Left cardiac atrium (tissue), 4 donors: Measurements from ENCODE around the gene EPS8. TPM values are rescaled to one million over a fixed set of nuclear protein-coding genes. Genes with fewer than 3 reads are reported as not detected.

Source experiments
- ATAC-seq, 2 donors: fragments of 200-7000 bp; cut with Tn5 transposase; one replicate each; pipeline ENCODE4 v1.9.1; 2020; ENCODE audit warnings: mild to moderate bottlenecking in 2 of 2, moderate library complexity in 2 of 2
- DNase-seq: peaks from one replicate; pipeline ENCODE4 v3.0.0-alpha.2; 2020
- intact Hi-C, 2 donors: fragments of 100-400 bp; cut with DNase I; formaldehyde crosslinking; loops; one replicate each; pipeline versions ENCODE4 v1.14.1 to v1.15.1; 2022 to 2023
- long read RNA-seq: library from polyadenylated mRNA; unstranded; transcript quantifications from one replicate; pipeline ENCODE4 v2.0.0, GENCODE V29; 2021
- total RNA-seq, 2 donors: library from RNA; stranded (reverse); fragmentation: NEBNext Ultra II Directional; extraction: Animal tissue kit (Norgen Biotek cat#: 25700); gene quantifications; one replicate each; pipeline ENCODE4 v1.2.1, GENCODE V29; 2021
- donor health status: DM: no; HTN: yes; CAD: no.
- donor health status: DM: no; HTN: yes; CAD: no; lungs with severe emphysema.
- donor health status: DM: yes; HTN: yes; CAD: no.
- donor health status: Dilated cardiomyopathy.

Gene EPS8
- total RNA-seq = 10 to 100 TPM; 46.0 to 46.9 TPM
- long read RNA-seq, transcript EPS8-221 (21 exons, 3,873 nt) = major isoform, 19 of 54 reads
- long read RNA-seq, partial matches to known transcripts = 25 of 54 reads
- long read RNA-seq, other reads (novel, unspliced or antisense) = 9 of 54 reads

DNA sequence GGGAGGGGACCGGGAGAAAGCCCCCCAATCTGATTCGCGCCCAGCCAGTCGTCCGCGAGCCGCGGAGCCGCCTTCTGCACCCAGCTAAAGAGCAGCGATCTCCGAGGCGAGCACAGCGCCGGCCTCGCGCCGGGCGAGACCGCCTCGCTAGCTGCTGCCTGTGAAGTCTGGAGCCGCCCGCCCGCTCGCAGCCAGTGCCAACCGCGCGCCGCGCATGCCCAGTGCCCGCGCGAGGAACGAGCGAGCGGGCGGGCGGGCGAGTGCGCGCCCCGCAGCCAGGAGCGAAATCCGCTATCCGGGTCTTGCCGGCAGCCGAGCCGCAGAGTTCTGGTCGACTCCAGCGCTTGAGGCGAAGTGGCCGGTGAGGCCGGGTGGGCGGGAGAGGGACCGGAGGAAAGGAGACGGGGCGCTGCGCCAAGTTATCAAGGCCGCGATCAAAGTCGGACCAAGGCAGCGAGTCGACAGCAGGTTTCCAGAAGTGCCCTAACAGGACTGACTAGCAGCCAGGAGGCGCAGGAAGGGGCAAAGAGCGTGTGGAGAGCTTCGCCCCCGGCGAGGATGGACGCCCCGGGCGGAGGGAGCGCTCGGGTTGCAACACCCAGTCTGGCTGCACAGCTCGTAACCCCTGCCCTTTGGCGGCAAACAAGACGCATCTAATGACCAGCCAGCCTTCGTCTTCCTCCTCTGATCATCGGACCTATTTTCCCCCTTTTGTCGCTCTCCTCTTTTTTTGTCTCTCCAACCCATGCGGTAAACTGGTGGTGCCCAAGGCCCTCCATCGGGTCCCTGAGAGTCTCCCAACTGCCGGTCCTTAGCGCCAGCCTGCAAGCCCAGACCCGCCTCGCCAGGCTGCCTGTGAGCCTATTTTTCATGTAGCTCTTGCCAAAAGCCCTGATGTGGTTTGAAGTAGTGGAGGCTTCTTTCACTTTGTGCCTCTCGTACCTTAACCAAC is at the start of gene EPS8:
EPS8 (minus strand) TSS at position 169 of the 952 bp plus-strand sequence. CDS start 106,437 bp downstream, outside the sequence.
- intact Hi-C loops = loop anchor here (5.0 to 10.0 kb wide), 4 partner anchors 68 to 187 kb away; no protein-coding TSS in a partner anchor
- peak; percentile 92 for DNase-seq
- ATAC-seq = peak; percentile 96 to 97

DNA sequence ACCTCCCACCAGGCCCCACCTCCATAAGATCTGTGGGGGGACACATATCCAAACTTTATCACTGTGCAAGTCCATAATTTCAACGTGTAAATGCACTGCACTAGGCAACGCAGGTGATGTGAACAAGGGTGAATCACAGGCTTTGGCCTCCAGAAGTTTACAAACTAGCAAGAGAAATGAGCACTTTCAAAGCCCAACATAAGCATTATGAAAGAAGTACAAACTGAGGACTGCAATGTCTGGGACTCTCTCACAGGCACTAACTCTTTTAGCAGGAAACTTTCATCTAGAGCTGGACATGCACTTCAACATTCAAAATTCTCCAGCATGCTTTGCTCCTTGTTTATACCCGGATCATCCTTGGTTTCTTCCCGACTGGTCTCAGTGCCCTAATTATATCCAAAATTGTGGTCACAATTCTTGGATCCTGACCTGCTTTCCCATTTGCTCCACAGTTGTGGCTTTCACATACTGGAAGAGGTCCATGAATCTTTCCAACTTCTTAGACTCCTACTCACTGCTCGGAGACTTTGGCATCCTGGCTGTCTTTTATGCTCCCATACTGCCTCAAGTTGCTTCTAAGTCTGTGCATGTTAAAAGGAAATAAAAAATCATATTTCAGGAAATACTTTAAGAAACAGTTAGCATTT is 48.1 kb upstream of the EPS8 start:
- intact Hi-C loops = no loop called here
- DNase-seq (no peak), ATAC-seq (peak; percentile 78 to 89)

DNA sequence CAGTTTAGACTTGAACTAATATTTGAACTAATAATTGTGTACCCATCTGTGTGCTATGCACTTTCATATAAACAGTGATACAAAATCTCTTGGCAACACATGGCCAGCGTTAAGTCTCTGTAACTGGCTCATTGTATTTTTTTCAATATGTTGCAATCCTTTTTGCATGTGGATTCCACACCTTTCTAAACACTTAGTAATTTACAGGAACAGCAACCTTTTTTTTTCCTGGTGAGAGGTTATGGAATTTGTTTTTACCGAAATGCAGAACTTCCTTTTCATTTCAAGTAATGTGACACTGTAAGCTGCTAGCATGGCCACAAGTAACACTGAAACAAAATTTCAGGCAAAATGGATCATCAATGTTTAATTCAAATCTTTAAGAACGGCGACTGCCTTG is 45.4 kb upstream of the EPS8 start:
- ATAC-seq = no peak
- DNase-seq = no peak
- intact Hi-C loops = no loop called here

DNA sequence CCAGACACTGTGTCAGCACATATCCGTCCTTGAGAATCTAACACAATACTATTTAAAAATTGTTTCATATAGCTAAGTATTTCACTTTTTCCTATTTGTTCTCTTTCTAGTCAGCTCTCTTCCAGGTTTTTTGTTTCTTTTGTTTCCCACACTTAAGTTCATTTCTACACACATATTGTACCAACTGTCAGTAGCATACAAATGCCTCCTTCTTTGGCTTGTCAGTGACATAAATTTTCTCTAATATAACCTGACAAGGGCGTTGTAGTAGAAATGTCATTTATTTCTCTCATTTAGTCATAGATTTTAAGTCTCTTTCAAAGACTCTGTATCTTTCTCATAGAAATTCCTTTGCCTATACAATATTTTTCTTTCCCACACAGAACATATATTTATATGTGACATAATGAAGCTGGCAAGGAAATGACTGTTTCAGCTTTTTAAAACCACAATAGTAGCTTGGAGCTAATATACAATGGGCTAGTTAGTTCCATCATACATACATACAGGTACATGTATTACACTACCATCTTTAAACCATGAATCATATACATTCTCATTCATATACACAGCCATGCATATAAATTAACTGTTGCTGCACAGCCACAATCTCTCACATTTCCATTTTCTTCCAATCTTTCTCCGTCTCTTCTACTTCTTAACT is 42.3 kb upstream of the EPS8 start:
- intact Hi-C loops = no loop called here
- DNase-seq (no peak), ATAC-seq (no peak)

DNA sequence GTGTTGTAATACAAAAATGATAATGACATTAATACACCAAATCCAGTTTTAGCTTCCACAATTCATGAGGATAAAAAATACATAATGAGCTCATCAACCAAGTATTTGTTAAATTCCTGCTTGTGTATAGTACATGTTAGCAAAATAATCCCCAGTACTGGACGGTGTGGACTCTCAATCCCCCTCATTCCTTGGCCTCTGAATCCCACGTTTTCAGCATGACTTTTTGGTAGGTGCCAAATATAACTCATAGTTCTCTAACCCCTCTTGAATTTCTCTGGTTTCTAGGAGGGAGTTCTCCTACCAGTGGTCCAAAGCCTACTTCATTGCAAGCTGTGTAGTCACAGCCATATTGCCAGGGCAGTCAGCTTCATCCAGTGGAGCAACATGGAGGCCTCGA is 41.4 kb upstream of the EPS8 start:
- DNase-seq (no peak), ATAC-seq (peak in 1 of 2 donors; percentile 80)
- intact Hi-C loops = no loop called here

DNA sequence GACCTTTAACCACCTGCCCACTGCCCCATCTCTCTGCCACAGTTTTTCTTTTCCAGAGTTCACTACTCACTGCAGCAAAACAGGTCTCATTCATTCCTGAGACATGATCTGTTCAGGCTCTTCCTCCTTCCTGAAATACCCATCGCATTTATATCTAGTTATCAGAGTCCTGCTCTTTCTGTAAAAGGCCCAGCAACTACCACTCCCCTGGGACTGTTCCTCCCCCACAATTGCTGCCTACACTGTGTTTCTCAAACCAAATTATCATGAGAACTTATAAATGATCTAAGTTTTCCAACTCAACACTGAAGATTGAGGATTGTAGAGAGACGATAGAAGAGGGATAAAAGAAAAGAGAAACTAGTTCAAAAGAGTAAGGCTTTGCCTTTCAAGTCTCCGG is 40.8 kb upstream of the EPS8 start:
- ATAC-seq (peak in 1 of 2 donors; percentile 76), DNase-seq (peak; percentile 30)
- intact Hi-C loops = no loop called here

DNA sequence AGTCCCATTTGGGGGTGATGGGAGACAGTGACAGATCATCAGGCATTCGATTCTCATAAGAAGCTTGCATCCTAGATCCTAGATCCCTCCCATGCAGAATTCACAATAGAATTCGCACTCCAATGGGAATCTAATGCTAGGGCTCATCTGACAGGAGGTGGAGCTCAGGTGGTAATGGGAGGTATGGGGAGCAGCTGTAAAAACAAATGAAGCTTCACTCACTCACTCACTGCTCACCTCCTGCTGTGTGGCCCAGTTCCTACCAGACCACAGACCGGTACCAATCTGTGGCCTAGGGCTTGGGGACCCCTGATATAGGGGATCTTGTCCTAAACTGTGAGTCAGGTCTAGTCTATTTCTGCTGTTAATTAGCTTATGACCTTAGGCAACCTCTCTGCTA is 40.1 kb upstream of the EPS8 start:
- ATAC-seq (no peak), DNase-seq (no peak)
- intact Hi-C loops = no loop called here

DNA sequence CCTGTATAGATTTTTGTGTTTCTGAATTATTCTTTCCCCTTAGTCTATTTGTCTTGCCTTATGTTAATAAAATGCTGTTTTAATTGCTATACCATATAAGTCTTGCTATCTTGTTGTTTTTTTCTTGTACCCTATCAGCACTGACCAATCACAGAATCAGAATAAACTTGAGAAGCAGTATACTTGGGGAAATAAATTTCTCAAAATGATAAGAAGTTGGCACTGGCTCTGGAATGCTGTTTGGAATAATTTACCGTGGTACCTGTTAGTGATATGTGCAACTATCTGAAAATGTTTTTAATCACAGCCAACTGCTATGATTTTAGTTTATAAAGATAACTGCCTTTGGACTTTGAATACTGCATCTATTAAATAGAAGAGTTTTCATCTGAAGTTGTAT is 37.9 kb upstream of the EPS8 start:
- ATAC-seq (no peak), DNase-seq (no peak)
- intact Hi-C loops = no loop called here

DNA sequence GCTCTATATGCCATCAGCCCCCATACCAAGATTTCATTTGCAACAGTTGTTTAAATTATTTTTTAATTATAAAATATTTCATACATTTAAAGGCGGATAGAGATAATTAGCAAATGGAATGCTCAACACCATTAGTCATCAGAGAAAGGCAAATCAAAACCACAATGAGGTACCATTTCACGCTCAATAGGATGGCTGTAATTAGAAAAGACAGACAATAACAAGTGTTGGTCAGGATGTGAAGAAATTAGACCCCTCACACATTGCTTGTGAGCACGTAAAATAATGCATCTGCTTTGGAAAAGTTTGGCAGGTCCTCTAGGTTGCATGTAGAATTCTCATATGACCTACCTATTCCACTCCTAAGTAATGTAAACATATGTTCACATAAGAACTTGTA is 35.3 kb upstream of the EPS8 start:
- DNase-seq (no peak), ATAC-seq (no peak)
- intact Hi-C loops = no loop called here

DNA sequence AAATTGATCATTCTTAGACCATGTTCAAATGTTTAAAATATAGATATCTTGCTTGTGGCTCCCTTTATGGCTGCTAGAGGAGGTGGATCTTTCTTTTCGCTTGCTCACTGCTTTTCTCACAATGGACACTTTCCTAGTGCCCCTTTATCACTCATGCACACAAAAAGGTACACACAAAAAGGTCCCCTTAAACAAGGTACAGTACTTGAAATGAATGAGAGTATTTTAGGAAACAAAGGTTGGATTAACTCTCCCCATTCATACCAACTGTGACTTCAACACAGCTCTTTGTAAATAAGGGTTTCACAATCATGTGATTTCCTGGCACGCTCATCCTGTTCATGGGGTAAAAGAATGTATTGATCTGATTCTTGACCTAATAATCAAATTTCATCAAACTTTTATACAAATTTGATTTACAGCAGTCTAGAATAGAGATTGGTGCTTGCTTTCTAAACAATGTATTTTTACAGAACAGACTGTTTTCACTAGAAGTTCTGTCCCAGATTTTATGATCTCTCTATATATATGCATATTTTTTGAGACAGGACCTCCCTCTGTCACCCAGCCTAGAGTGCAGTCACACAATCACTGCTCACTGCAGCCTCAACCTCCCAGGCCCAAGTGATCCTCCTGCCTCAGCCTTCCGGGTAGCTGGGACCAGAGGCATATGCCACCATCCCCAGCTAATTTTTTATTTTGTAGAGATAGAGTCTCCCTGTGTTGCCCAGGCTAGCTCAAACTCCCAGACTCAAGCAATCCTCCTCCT is 34.4 kb upstream of the EPS8 start:
- no peak for DNase-seq
- intact Hi-C loops = no loop called here
- ATAC-seq = no peak

DNA sequence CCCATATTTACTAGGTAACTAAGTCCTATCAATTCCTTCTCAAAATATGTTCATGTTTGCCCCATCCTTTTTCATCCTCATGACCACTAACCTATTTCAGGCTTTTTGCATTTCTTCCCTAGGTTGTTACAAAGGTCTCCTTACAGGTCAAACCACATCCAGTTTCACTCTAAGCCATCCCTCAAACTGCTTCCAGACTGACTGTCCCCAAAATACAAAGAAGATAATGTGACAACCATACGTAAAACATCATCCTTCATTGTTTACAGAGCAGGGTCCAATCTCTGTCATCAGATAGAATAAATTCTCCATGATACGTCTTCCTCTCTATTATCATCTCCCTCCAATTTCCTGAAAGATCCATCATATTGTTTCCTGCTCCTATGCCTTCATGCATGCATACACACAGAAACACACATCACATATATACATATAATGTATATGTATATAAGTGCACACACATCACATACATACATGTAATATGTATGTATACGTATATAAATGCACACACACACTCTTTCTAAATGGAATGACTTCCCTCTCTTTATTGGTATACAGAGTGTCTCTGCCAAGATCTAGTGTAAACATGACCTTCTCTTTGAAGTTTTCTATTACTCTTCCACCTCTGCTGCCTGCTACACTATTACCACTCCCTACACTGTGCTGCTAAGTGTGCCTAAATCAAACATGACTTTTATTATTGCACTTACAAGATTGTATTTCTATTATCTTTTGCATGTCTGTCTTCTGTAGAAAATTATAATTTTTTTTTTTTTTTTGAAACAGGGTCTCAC is 30.7 kb upstream of the EPS8 start:
- intact Hi-C loops = no loop called here
- ATAC-seq = no peak

DNA sequence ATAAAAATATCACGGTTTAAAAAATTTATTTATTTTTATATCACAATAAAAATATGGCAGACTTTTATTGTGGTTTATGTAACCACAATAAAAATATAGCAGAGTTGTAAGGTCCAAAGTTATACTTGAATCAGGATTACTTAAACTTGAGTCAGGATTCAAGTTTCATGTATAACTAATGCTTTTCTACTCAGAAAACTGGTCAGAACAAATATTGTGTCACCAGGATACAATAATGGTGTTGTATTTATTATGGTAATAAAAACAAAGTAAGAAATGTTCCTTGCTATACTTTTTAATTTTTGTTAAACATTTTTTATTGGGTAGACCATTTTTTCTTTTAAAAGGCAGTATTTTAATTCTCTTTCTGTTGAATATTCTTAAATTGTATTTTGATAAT is 29.2 kb upstream of the EPS8 start:
- ATAC-seq = no peak
- intact Hi-C loops = no loop called here
- no peak for DNase-seq

More for the DNA sequence above, 30.7 kb upstream of the EPS8 start:
- no peak for DNase-seq

DNA sequence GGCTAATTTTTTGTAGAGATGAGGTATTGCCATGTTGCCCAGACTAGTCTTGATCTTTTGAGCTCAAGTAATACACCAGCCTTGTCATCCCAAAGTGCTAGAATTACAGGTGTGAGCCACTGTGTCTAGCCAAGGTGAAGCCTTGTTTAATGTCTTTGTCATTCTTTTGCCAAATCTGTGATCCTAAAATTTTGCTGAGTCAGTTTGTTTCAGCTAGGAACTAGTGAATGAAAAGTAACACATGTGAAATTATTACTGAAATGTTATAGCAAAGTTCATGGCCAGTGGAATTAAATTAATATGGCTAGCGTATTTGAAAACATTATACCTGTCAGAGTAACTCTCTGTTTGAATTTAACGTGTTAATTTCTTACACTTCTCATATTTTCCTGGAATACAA is 26.5 kb upstream of the EPS8 start:
- intact Hi-C loops = no loop called here

DNA sequence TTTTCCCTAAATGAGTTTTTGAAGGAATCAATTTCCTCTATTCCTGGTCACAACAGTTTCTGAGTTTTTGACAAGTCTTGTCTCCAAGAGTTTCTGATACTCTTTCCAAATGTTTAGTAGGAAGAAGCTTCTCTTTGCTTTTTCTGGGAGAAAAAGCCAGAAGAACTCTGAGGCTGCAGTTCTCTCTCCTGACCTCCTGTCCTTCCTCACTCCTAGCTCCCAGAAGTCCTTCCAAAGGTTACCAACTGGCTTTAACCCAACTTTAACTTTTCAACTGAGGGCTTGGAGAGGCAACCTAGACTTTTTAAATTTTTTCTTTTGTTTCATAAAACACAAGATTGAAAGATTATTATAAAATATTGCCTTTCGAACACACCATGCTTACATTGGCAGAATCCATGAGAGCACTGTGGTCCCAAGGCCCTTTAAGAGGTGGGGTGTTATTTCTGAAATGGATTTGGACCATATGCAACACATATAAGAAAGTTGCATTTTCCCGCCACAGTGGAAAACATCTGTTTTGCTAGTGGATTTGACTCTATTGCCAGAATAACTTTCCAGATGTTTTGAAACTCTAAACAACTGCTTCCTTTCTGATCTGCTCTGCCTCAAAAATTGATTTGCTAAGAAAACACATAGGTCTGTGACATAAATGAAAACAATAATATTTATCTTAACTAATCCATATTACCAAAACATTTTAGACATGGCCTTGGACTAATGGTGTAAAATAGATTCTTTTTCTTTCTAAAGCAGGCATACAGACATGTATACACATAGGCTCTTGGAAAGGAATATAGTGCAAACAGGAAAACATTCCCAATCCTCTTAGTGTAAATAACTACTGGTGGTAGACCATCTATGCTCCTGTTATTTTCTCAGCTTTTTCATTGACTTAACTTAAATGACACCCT is 22.3 kb upstream of the EPS8 start:
- DNase-seq (no peak), ATAC-seq (no peak)
- intact Hi-C loops = no loop called here

More for the DNA sequence above, 26.5 kb upstream of the EPS8 start:
- DNase-seq (no peak), ATAC-seq (no peak)

DNA sequence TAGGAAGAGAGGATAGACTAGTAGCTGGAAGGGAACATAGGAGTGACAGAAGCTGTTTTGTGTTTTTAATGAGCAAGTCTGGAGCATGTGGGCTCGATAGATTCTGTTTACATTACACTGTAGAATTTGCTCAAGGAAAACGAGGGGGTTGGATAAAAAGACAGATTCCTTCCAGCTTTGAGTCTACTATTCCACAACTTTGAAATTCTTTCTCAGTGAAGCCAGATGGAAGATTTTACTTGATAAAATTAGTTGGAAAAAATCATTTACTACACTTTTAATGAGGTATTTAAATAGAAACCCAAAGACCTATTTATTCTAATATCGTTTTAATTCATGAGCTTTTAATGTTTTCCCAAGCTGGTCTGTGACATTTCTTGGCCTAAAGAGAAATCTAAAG is 19.5 kb upstream of the EPS8 start:
- DNase-seq (no peak), ATAC-seq (no peak)
- intact Hi-C loops = no loop called here

DNA sequence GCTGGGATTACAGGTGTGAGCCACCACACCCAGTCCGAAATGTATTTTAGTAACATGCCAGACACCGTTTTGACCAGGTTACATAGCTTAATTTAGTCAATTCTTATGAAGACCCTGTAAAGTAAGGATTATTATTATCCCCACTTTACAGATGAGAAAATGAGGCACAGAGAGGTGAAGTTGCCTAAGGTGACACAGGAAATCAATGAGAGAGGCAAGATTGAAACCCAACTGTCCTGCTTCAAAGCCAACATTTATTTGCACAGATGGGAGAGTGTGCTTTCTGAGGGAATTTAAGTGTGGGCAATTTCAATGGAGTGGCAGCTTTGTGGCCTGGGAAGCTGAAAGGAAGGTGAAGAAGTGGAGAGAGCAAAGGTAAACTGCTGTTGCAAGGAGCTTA is 19.1 kb upstream of the EPS8 start:
- DNase-seq (no peak), ATAC-seq (no peak)
- intact Hi-C loops = no loop called here

DNA sequence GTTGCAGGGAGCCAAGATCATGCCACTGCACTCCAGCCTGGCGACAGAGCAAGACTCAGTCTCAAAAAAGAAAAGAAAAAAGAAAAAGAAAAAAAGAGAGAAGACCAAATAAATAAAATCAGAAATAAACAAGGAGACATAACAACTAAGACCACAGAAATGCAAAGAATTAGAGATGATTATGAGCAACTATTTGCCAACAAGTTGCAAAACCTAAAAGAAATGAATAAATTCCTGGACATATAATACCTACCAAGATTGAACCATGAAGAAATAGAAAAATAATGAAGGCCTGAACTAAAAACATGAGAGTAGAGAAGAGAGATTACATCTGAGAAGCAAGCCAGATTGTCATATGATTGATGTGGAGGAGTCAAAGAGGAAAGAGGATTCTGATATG is 17.6 kb upstream of the EPS8 start:
- DNase-seq (no peak), ATAC-seq (no peak)
- intact Hi-C loops = no loop called here
